GM19467 (cell line): Measurements from ENCODE around the gene PDZD8.
"Not testable (repeated sequence)": the region's sequence is repeated elsewhere in the genome, so short reads cannot be mapped to it uniquely, and the experiment has no call there.

Experiments used
- ATAC-seq: cut with Tn5 transposase; IDR thresholded peaks from one replicate; pipeline ENCODE4 v1.9.1; 2021; ENCODE audit warnings: mild to moderate bottlenecking, moderate library complexity; ENCODE audit not compliant: unreplicated experiment

The PDZD8 gene

DNA sequence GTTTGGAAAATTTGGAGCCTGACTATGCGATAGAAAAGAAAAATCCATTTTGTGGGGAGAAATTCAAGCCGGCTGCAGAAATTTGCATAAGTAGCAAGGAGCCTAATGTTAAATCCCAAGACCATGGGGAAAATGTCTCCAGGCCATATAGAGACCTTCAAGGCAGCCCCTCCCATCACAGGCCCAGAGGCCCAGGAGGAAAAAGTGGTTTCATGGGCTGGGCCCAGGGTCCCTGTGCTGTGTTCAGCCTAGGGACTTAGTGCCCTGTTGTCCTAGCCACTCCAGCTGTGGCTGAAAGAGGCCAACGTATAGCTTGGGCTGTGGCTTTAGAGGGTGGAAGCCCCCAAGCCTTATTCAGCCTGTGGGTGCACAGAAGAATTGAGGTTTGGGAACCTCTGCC lies 71.8 kb downstream of the PDZD8 start:
- ATAC-seq, result not testable (repeated sequence)

GRCh38 chr10:117300671-117301070 lies 74.6 kb downstream of the PDZD8 start:
- ATAC-seq, result no peak

DNA sequence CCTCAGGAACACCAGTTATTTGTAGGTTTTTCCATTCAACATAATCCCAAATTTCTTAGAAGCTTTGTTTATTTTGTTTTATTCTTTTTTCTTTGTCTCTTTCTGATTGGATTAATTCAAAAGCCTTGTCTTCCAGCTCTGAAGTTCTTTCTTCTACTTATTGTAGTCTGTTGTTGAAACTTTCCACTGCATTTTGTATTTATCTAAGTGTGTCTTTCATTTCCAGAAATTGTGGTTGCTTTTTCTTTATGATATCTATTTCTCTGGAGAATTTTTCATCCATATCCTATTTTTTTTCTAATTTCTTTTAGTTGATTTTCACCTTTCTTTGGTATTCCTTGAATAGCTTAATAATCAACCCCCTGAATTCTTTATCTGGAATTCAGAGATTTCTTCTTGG lies 75.8 kb downstream of the PDZD8 start:
- ATAC-seq, result no peak

- no peak for ATAC-seq
Observed at GRCh38 chr10:117298219-117298618, 77.0 kb downstream of the PDZD8 start.

DNA sequence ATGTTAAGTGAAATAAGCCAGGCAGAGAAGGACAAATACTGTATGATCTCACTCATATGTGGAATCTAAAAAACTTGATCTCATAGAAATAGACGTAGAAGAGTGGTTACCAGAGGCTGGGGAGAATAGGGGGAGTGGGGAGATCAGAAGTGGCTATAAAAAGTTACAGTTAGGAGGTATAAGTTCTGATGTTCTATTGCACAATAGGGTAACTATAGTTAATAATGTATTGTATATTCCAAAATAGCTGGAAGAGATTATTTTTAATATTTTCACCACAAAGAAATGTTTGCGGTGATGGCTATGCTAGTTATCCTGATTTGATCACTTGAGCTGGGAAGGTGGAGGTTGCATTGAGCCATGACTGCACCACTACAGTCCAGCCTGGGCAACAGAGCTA lies 80.5 kb downstream of the PDZD8 start:
- no peak for ATAC-seq

DNA sequence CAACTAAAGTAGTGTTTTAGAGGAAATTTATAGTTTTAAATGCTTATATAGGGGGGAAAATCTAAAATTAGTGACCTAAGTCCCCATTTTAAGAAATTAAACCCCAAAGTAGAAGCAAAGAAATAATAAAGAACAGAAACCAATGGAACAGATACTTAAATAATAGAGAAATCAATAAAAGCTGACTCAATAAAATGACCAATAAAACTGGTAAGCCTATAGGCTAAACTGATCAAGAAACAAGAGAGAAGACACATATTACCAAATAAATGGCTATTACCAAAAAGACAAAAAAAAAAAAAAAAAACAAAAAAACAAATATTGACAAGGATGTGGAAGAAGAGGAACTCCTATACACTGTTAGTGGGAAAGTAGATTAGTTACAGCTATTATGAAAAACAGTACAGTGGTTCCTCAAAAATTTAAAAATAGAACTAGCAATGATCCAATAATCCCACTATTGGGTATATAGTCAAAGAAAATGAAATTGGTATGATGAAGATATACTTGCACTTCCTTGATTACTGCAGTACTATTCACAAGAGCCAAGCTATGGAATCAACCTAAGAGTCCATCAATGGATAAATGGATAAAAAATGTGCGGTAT lies 81.1 kb downstream of the PDZD8 start:
- ATAC-seq, result no peak

DNA sequence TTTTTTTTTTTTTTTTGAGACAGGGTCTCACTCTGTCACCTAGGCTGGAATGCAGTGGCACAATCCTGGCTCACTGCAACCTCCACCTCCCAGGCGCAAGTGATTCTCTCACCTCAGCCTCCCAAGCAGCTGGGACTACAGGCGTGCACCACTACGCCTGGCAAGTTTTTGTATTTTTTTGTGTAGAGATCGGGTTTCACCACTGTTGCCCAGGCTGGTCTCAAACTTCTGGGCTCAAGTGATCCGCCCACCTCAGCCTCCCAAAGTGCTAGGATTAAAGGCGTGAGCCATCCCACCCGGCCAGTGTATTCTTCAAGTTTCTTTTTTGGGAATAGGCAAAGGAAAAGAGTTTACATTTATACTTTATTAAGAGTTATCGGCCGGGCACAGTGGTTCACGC lies 84.4 kb downstream of the PDZD8 start:
- ATAC-seq, result not testable (repeated sequence)

- ATAC-seq, result no peak
Observed at GRCh38 chr10:117284716-117285494, 90.3 kb downstream of the PDZD8 start.

- no peak for ATAC-seq
Observed at GRCh38 chr10:117277675-117278074, 97.6 kb downstream of the PDZD8 start.

- no peak for ATAC-seq
Observed at GRCh38 chr10:117275121-117275520, 100.1 kb downstream of the PDZD8 start.

DNA sequence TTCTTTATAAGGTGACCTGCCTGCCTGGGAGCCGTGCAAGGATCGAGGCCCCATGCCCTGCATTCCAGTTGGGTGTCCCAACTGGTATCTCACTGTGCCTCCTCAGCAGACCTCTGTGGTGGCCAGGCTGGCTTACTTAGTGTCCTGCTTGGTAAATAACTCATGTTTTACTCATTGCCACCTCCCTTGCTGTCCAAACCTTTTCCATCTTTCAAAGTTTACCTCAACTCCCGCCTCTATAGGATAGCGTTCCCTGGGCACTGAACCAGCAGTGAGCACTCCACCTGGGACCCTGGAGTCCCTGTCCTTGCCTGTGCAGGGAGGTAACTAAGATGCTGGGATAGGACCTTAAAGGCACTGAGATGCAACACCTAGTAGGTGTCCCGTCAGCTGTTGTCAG lies 100.7 kb downstream of the PDZD8 start:
- ATAC-seq, result no peak

GRCh38 chr10:117273980-117274379 lies 101.3 kb downstream of the PDZD8 start:
- no peak for ATAC-seq

DNA sequence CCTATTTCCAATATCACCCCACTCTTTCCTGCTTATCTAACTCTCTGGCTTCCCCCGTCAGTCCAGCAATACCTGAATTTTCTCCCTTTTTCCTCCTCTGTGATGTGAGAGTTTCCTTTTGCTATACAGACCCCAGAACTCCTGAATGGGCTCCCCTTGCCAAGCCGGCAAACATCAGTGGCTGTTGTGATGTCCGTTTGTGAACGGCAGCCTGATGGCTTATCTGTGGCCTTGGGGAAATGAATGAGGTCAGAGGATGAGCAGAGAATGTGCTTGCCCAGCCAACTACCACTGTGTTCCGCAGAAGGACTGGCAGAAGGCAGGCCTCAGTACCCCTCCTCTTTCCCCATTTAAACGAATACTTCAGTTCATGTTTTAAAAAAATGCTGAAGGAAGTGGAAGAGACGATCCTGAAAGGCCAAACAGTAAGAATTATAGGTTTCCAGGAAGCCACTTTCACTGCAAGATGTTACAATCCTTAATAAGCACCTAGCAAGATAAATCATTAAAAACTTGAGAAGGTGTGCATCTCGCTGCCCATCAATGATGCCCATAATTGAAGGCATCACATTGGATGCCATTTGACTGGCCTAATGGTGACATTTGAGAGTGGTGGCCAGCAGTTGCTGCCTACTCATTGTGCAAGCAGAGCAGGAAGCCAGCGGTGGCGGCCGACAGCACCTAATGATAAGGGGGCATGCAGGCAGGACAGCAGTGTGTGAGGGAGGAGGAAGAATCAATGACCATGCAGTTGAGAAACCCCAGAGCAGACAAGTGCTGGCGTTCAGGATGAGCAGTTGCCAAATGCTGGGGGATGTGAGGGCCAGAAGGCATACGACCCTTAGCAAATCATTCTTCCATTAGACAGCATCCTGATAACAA lies 102.8 kb downstream of the PDZD8 start:
- no peak for ATAC-seq

DNA sequence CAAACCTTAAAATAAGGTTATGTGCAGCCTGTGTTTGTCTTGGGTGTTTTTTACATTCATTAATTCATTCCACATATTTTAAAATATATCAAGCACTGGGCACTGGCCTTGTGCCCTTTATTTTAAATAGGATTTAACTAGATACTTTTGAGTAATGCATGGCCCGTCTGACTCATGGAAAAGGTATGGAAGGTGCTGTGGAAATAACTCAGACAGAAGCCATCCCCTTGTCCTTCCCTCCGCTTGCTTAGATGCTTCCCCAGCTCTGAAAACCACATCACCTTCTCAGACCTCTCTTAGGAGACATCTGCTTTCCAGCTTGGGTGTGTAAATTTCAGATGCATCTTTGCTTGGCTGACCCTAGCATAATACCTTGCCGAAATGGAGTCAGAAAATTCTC lies 103.8 kb downstream of the PDZD8 start:
- no peak for ATAC-seq

DNA sequence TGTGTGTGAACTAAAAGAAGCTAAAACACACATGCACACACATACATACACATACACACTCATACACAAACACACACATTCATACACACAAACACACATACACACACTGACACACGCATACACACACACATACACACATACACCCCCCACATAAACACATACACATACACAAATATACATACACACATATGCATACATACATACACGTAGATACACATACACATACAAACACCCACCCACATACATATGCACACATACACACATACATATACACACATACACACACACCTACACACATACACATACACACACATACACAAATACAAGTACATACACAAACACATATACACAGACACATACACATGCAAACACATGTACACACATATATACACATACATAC lies 106.3 kb downstream of the PDZD8 start:
- ATAC-seq, result no peak

DNA sequence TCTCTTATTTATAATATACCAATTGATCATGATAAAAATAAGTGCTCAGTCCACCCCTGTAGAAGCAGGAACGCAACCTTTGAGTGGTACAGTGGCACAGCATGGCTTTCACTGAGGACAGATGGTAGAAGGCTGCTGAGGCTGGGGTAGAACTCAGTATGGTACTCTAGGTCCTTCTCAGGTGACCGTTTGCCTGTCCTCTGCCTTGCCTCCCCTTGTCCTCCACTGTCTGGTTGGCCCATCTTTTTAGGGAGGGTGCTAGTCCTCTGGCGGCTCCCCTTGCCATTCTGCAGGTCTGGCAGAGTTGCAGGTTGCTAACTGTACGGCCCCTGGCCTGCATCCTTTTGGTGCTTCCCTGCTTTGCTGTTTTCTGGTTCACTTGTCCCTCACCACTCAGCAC lies 107.0 kb downstream of the PDZD8 start:
- ATAC-seq, result no peak

- ATAC-seq, result no peak
Observed at GRCh38 chr10:117266812-117267211, 108.4 kb downstream of the PDZD8 start.

DNA sequence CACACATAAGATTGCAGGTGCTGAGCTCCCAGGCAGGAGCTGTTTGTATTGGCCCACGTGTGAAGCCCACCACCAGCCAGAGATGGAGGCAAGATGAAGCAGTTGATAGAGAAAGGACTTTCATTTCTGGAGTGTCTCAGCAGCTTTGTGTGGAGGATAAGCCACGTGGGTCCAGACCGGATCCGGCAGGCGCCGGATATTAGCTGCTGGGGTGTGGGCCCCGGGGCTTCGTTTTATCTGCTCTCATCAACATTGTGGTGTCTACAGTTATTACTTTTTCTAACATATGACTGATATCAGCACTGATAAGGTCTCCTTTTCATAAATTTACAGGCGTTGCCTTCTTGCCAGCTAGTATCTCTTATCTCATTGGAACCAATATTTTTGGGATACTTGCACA lies 108.8 kb downstream of the PDZD8 start:
- ATAC-seq, result no peak

GRCh38 chr10:117264782-117265181 lies 110.5 kb downstream of the PDZD8 start:
- no peak for ATAC-seq

- ATAC-seq, result no peak
Observed at GRCh38 chr10:117262903-117263293, 112.3 kb downstream of the PDZD8 start.

DNA sequence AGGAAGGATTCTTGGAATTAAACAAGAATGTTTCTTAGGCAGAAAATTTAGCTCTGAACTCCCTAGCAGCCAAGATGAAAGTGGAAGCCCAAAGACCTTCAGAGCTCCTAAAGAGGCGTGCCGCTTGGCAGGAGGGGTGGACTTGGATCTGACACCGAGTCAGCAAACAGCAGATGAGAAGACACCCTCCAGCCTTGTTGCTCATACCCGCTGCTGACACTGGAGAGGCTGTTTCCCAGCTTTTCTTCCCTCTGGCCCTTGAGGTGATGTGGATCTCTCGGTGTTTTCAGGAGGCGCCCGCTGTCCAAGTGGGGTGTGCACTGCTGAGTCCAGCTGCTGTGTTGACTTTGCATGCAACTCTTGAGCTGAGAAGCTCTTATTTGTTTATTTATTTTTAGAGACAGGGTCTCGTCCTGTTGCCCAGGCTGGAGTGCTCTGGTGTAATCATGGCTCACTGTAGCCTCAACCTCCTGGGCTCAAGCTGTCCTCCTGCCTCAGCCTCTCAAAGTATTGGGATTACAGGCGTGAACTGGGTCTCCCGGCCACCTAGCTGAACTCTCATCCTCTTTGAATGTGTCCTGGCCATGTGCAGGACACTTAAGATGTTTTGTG lies 112.8 kb downstream of the PDZD8 start:
- ATAC-seq, result no peak
